Suprapubic skin (tissue), 3 donors: ENCODE results near the gene TTLL5.
"Not testable (repeated sequence)": the region's sequence is repeated elsewhere in the genome, so short reads cannot be mapped to it uniquely, and the experiment has no call there.

ENCODE experiments used
- CTCF ChIP-seq, 2 donors: fragments of 200-600 bp in 1 of 2; fragments of 450-650 bp in 1 of 2; sonication (generic) in 1 of 2; IDR thresholded peaks; one replicate each; pipeline ENCODE4 v1.5.1; 2016 to 2019; ENCODE audit warnings: antibody characterized with exemption in 2 of 2, mild to moderate bottlenecking in 1 of 2, moderate library complexity in 1 of 2
- POLR2AphosphoS5 ChIP-seq, 3 donors: sonication (generic); formaldehyde crosslinking; IDR thresholded peaks; one replicate each; pipeline ENCODE4 v1.6.1; 2017; ENCODE audit warnings: antibody characterized with exemption in 3 of 3

- not testable (repeated sequence) for TF ChIP-seq CTCF, POLR2AphosphoS5 (IDR thresholded peaks at IDR 0.05)
Measured at GRCh38 chr14:75846694-75847093, 185.6 kb downstream of the TTLL5 start.
